Pancreas (tissue), 10 donors: ENCODE results near the gene CCDC32. TPM values are rescaled to one million over a fixed set of nuclear protein-coding genes. Genes with fewer than 3 reads are reported as not detected.

Experiments used
- ATAC-seq, 4 donors: fragments of 200-7000 bp; cut with Tn5 transposase; one replicate each; pipeline versions ENCODE4 v1.8.0 to v1.9.1; 2020; ENCODE audit warnings: mild to moderate bottlenecking in 4 of 4, moderate library complexity in 4 of 4
- DNase-seq, 6 donors: peaks; one replicate each; pipeline ENCODE4 v3.0.0-alpha.2; 2020
- FAIRE-seq: peaks from 2 replicates; lab custom pipeline; 2012; peaks lifted over from hg19 to GRCh38; lab: Jason Lieb, UNC
- H3K27ac ChIP-seq, 4 donors: fragments of 200-600 bp; sonication (generic); 1 replicate in 3 of 4; 2 replicates in 1 of 4; pipeline versions ENCODE4 v1.5.0 to v1.8.0; 2020
- H3K27me3 ChIP-seq, 4 donors: fragments of 200-600 bp; one replicate each; pipeline ENCODE4 v1.8.0; 2021
- H3K36me3 ChIP-seq, 3 donors: fragments of 200-600 bp; sonication (generic) in 1 of 3; one replicate each; pipeline versions ENCODE4 v1.5.0 to v1.8.0; 2020 to 2021
- H3K4me1 ChIP-seq, 3 donors: fragments of 200-600 bp; one replicate each; pipeline ENCODE4 v1.8.0; 2021
- H3K4me3 ChIP-seq, 4 donors: fragments of 200-600 bp; sonication (generic) in 2 of 4; one replicate each; pipeline versions ENCODE4 v1.5.0 to v1.8.0; 2020 to 2021
- H3K9me3 ChIP-seq, 4 donors: fragments of 200-600 bp; one replicate each; pipeline ENCODE4 v1.8.0; 2021
- WGBS, 2 donors: extraction: QIAGEN DNeasy Blood & Tissue Kit; methylation state at CpG; one replicate each; pipeline ENCODE4 v1.1.7; 2013; 5-methylcytosine and 5-hydroxymethylcytosine counted together
- intact Hi-C, 3 donors: fragments of 100-400 bp; cut with DNase I; formaldehyde crosslinking; loops; one replicate each; pipeline versions ENCODE4 v1.11.1 to v1.14.2; 2022
- polyA plus RNA-seq, 2 donors: library from polyadenylated mRNA; stranded (reverse); fragments of 200-250 nt; gene quantifications; one replicate each; pipeline ENCODE4 v1.2.3, GENCODE V29; 2013
- total RNA-seq, 6 donors: library from RNA; stranded (reverse); fragmentation: NEBNext Ultra II Directional in 4 of 6; extraction: Animal tissue kit (Norgen Biotek cat#: 25700) in 4 of 6; gene quantifications; one replicate each; pipeline versions ENCODE4 v1.2.1 to v1.2.4, GENCODE V29; 2021 to 2023
- TF ChIP-seq, protein P1 (sequence below), 4 donors: fragments of 200-600 bp; sonication (generic) in 3 of 4; IDR thresholded peaks; one replicate each; pipeline versions ENCODE4 v1.5.0 to v1.8.0; 2021; ENCODE audit warnings: antibody characterized with exemption in 4 of 4
- donor health status: healthy with polysubstance abuse.
- donor health status: DM: no; HTN: no; CAD: no; lungs with moderate emphysema.
- donor health status: DM: no; HTN: no; CAD: no.
- donor health status: control.
- donor health status: control.
- donor health status: Bipolar disorder and iron deficiency.
- donor health status: DM: yes; HTN: yes; CAD: no.
- donor health status: DM: no; HTN: no; CAD: no.
- donor health status: DM: no; HTN: no; CAD: no.
- donor health status: DM: yes; HTN: yes; CAD: no.

CCDC32 gene
- total and polyA plus RNA-seq, 8 donors: 13.5 to 22.6 (median 16.1) TPM

DNA sequence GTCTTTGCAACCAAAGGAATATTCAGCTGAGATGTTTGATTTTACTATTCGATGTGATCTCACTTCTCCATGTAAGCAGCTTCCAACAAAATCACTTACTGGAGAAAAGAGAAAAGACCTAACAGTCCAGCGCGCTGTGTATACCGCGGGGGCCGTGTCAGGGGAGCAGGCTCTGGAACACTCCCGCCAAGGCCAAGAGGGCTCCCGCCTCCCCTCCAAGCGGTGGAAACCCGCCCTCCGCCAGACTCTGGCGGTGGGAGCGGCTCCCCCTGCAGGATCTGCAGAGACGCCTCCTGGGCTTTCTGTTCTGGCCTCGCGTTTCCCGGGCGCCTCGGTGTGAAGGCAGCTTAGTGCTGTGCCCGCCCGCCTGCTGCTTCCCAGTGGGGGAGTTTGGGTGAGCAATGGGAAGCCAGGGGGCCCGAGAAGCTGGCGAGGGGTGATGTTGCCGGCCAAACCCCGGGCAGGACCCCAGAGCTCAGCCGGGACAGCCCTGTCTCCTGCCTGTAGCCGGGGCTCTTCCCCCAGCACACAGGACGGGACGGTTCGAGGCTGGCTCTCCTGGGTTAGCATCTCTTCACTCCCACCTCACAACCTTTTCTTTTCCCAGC, 57.8 kb downstream of the CCDC32 start:
- H3K9me3 ChIP-seq: no peaks in the 10 kb centered on the region
- no peaks in the 10 kb centered on the region for H3K36me3 ChIP-seq
- DNase-seq (peak; percentile 70 to 91 (median 79)), FAIRE-seq (no peak), ATAC-seq (peak; percentile 66 to 91 (median 84))
- H3K4me1 ChIP-seq: no peaks in the 10 kb centered on the region
- H3K4me3 ChIP-seq: peak overlapping the region in 2 of 4 donors; percentile 12 to 31
- TF ChIP-seq, protein P1, sequence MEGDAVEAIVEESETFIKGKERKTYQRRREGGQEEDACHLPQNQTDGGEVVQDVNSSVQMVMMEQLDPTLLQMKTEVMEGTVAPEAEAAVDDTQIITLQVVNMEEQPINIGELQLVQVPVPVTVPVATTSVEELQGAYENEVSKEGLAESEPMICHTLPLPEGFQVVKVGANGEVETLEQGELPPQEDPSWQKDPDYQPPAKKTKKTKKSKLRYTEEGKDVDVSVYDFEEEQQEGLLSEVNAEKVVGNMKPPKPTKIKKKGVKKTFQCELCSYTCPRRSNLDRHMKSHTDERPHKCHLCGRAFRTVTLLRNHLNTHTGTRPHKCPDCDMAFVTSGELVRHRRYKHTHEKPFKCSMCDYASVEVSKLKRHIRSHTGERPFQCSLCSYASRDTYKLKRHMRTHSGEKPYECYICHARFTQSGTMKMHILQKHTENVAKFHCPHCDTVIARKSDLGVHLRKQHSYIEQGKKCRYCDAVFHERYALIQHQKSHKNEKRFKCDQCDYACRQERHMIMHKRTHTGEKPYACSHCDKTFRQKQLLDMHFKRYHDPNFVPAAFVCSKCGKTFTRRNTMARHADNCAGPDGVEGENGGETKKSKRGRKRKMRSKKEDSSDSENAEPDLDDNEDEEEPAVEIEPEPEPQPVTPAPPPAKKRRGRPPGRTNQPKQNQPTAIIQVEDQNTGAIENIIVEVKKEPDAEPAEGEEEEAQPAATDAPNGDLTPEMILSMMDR (IDR thresholded peaks at IDR 0.05): peak; percentile 25 to 50 (median 41)
- H3K27me3 ChIP-seq: no peaks in the 10 kb centered on the region
- intact Hi-C loops: no loop called here
- 6 to 8% methylated on average over 24 to 30 of the region's 30 CpGs for WGBS, 2 donors
- no peak overlapping the region for H3K27ac ChIP-seq

Other genes with a start within 250 kb of the CCDC32 start
- gene INAFM2, start 241.3 kb downstream of the CCDC32 start, total RNA-seq: 10 to 100 TPM in 5 of 6 donors, 1 to 10 TPM in 1; 8.1 to 16.4 (median 11.3) TPM
- gene INAFM2, start 241.3 kb downstream of the CCDC32 start, polyA plus RNA-seq: 10 to 100 TPM in 1 of 2 donors, 1 to 10 TPM in 1; 6.5 to 11.7 TPM
- 10 to 100 TPM; 18.3 to 63.6 (median 29.9) TPM for gene CCDC9B, start 224.1 kb downstream of the CCDC32 start, total RNA-seq
- 10 to 100 TPM; 32.0 to 72.3 TPM for gene CCDC9B, start 224.1 kb downstream of the CCDC32 start, polyA plus RNA-seq
- gene PHGR1, start 214.0 kb downstream of the CCDC32 start, total RNA-seq: 1 to 10 TPM in 1 of 6 donors, under 1 TPM in 2, not detected in 3; 0.56 to 1.8 (median 0.78) TPM
- gene PHGR1, start 214.0 kb downstream of the CCDC32 start, polyA plus RNA-seq: 10 to 100 TPM; 12.4 to 41.5 TPM
- gene DISP2, start 206.8 kb downstream of the CCDC32 start, total RNA-seq: 1 to 10 TPM in 2 of 6 donors, under 1 TPM in 4; 0.14 to 2.0 (median 0.70) TPM
- gene DISP2, start 206.8 kb downstream of the CCDC32 start, polyA plus RNA-seq: 1 to 10 TPM; 4.1 TPM
- gene KNSTRN, start 182.3 kb downstream of the CCDC32 start, total RNA-seq: 1 to 10 TPM; 2.2 to 8.4 (median 3.3) TPM
- gene KNSTRN, start 182.3 kb downstream of the CCDC32 start, polyA plus RNA-seq: 1 to 10 TPM; 3.1 to 5.3 TPM
- gene IVD, start 159.2 kb downstream of the CCDC32 start, total RNA-seq: 10 to 100 TPM; 23.8 to 41.3 (median 30.1) TPM
- gene IVD, start 159.2 kb downstream of the CCDC32 start, polyA plus RNA-seq: 10 to 100 TPM; 26.0 to 38.5 TPM
- gene BAHD1, start 124.1 kb downstream of the CCDC32 start, total RNA-seq: 10 to 100 TPM in 4 of 6 donors, 1 to 10 TPM in 2; 8.0 to 16.3 (median 10.7) TPM
- gene BAHD1, start 124.1 kb downstream of the CCDC32 start, polyA plus RNA-seq: 10 to 100 TPM in 1 of 2 donors, 1 to 10 TPM in 1; 9.7 to 13.1 TPM
- 1 to 10 TPM; 3.1 to 8.9 (median 4.1) TPM for gene CHST14, start 94.1 kb downstream of the CCDC32 start, total RNA-seq
- 1 to 10 TPM; 4.0 to 6.1 TPM for gene CHST14, start 94.1 kb downstream of the CCDC32 start, polyA plus RNA-seq
- gene RPUSD2, start 4.3 kb upstream of the CCDC32 start, total RNA-seq: 1 to 10 TPM; 1.9 to 4.3 (median 3.1) TPM
- gene RPUSD2, start 4.3 kb upstream of the CCDC32 start, polyA plus RNA-seq: 1 to 10 TPM; 4.4 to 9.7 TPM
- under 1 TPM; 0.04 to 0.90 (median 0.35) TPM for gene KNL1, start 29.2 kb upstream of the CCDC32 start, total RNA-seq
- gene KNL1, start 29.2 kb upstream of the CCDC32 start, polyA plus RNA-seq: under 1 TPM; 0.02 to 0.11 TPM
- 1 to 10 TPM in 1 of 6 donors, under 1 TPM in 5; 0.19 to 1.3 (median 0.58) TPM for gene RAD51, start 130.1 kb upstream of the CCDC32 start, total RNA-seq
- gene RAD51, start 130.1 kb upstream of the CCDC32 start, polyA plus RNA-seq: under 1 TPM; 0.15 to 0.42 TPM
- 10 to 100 TPM; 16.6 to 21.2 (median 17.2) TPM for gene RMDN3, start 190.2 kb upstream of the CCDC32 start, total RNA-seq
- gene RMDN3, start 190.2 kb upstream of the CCDC32 start, polyA plus RNA-seq: 10 to 100 TPM; 11.9 to 21.3 TPM
- gene GCHFR, start 199.0 kb upstream of the CCDC32 start, total RNA-seq: 10 to 100 TPM in 1 of 6 donors, 1 to 10 TPM in 5; 4.9 to 10.8 (median 7.4) TPM
- gene GCHFR, start 199.0 kb upstream of the CCDC32 start, polyA plus RNA-seq: 10 to 100 TPM; 13.8 to 21.4 TPM
- under 1 TPM in 5 of 6 donors, not detected in 1; 0.06 to 0.23 (median 0.12) TPM for gene C15orf62, start 204.9 kb upstream of the CCDC32 start, total RNA-seq
- gene C15orf62, start 204.9 kb upstream of the CCDC32 start, polyA plus RNA-seq: under 1 TPM; 0.16 to 0.46 TPM
- gene ZFYVE19, start 242.0 kb upstream of the CCDC32 start, total RNA-seq: 10 to 100 TPM in 2 of 6 donors, 1 to 10 TPM in 4; 7.4 to 14.4 (median 8.2) TPM
- gene ZFYVE19, start 242.0 kb upstream of the CCDC32 start, polyA plus RNA-seq: 10 to 100 TPM; 19.0 to 27.3 TPM
- 10 to 100 TPM; 12.2 to 23.1 (median 14.8) TPM for gene DNAJC17, start 242.4 kb upstream of the CCDC32 start, total RNA-seq
- 10 to 100 TPM; 54.9 to 57.6 TPM for gene DNAJC17, start 242.4 kb upstream of the CCDC32 start, polyA plus RNA-seq